HG03432 (cell line): ENCODE measurements around the gene PDE8B.

Source experiments
- ATAC-seq: cut with Tn5 transposase; IDR thresholded peaks from one replicate; pipeline ENCODE4 v1.9.1; 2021; ENCODE audit warnings: mild to moderate bottlenecking, moderate library complexity; ENCODE audit not compliant: unreplicated experiment

Gene PDE8B

DNA sequence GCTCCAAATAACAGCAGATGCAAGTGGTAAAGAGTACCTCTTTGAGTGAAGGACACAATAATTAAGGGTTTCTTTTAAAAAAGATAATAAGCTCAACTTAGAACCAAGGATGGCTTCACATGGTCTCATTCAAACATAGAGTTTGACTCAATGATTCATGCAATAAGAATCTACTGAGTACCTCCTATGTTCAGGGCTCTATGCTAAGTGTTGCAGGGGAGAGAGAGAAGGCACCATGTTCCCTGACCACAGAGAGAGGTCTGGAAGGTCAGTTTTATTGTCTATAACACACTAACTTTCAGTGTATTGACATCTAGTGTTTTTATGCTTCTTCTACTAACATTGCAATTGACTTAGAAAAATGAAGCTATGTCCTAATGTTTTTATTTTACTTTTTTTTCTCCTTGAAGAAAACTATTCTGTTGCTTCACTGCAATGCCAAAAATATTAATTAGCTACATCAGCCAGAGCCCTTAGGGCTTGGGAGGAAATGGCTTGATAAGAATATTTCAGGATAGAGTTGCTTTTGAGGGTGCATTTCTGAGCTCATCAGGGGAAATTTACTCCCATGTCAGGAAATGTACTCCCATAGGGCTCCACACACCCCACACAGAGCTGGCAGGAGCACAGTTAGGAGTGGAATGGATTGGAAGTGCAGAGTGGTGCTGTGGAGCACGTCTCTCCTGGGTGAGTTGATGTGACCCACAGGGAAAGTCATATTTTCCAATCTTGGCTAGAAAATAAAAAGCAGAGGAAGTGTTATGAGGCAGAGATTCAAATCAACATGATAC, 106.6 kb downstream of the PDE8B start:
- ATAC-seq = no peak

DNA sequence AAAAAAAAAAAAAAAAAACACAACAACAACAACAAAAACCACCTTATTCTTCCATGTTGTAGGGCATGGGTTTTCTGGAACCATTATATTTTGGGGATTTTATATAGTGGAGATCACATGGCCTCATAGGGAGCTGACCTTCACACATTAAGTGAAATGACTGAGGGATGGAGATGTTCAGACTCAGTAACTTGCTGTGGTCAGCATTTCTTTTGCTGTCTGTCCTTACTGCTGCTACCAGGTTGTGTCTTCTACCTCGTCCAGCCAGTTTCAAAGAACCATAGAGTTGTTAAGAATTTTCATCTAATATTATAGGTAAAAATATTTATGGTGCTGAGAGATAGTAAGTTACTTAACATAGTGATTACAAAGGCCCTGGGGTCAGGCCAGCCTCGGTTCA, 107.6 kb downstream of the PDE8B start:
- ATAC-seq = no peak

DNA sequence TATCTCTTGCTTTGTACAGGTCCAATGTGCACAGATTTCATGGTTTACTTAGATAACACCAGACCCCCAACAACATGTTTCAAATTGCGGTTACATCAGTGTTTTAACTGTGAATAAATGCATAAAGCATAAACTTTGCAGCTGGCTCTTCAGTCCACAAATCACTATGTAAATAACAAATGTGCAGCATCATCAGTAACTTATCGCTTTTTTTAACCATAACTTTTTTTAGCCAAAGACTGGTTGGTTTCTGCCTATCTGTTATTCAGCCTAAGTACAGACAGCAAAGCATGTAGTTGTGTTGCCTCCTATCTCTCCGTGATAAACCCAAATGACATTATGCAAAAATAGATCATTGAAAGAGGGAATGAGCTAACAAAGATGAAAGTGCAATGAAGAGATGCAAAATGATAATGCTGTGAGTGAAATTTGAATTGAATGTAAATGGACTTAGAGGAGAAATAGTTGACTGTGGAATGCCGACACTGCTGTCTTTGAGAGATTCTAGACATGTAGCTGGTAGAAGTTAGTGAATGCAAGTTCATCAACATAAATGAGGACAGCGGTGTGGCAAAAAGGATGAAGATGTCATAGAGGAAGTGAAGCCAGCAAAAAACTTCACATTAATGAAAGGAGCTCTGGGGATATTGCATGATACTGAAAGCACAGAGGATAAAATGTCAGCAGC, 108.8 kb downstream of the PDE8B start:
- no peak for ATAC-seq

DNA sequence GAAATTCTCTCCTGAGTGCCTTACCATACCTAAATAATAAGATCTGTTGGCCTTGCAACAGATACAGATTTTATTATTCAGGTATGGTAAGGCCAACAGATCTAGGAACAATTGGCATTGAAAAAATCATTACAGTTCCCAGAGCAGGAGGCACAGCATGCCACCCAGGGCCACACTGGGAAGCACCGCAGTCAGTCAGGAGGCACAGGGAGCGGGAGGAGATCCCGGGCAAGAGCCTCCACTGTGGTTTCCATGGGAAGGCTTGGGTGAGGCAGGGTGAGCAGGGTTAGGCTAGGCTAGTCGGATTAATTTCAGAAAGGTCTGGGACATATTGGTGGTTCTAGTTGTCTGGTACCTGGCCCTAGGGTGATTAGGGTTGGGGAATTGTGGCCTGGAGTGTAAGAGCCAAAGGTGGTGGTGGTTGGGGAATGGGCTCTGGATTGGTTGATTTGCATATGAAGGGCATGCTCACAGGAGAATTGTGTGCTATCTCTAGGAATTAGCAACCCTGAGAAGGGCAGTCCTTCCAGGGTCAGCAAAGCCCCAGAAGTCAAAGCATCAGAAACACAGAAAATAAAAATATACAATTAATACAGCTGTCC, 111.4 kb downstream of the PDE8B start:
- no peak for ATAC-seq

DNA sequence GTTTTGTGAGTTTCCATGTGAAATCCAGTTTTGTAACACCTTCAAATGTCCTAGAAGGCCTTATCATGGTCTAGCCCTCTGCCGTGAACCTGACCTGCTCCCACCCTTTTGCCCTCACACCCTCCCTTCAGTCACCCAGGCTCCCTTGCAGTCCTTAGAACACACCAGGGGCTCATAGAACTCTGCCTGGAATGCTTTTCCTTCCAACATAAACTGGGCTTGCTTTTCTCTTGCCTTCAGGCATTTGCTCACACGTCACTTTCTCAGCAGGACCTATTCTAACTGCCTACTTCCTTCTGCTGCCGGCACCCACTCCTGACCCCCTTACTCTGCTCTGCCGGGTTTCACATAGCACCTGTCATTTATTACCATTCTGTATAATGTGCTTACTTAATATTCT, 111.9 kb downstream of the PDE8B start:
- no peak for ATAC-seq

DNA sequence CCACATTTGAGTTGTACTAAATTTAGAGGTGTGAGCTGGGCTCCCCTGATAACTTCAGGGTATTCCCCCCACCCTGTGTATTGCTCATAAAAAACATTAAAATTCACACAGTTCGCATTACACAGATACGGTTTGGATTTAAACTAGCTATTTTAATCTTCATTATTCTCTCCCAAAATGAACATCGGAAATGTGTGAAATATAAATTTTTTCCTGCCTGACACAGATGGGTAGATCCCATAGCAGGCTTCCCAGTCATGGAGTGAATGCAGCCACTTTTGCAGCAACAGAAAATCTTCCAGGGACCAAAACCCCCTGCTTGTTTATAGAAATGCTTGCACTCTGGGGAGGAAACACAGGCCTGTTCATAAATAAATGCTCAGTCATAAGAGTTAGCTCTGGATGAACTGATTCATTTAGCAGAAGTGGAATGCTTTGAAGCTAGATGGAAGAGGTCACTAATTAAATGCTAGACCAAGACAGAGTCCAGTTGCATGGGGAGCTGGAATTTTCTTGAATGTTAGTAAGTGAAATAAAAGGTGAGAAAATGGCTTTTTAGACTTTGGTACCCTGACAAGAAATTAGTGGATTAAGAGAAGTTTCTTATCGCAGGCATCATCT, 115.6 kb downstream of the PDE8B start:
- no peak for ATAC-seq

DNA sequence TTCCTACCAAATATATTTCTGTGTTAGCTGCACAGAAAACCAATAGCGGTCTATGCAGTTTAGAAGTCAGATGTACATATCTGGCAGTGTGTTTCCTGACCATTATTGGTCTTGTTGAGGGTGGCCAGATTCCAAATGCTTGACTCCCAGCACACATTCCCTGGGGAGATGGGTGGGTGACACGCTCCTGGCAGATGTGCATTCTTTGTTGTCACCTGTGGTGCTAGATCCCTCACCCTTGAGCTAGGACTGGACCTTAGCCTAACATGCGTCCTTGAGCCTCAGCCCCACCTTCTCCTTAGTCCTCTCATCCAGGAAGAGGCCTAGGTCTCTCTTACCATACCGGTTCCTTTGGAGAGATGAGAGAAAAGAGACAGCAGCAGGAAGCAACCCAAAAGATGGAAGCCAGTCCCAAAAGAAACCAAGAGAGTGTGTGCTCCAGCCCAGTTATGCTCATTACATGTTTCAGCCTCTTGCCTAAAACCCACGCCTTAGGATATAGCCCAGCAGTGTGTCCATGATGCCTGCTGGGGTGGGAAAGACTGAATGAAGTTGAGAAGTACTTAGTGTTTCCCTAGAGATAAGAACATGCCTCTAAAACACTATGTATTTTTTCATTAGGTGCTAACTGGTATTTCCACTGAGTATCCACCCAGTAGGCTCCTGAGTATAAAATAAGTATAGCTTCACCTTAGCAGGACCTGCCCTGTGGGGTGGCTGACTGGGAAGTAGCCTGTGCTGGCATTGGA, 116.7 kb downstream of the PDE8B start:
- ATAC-seq = no peak

DNA sequence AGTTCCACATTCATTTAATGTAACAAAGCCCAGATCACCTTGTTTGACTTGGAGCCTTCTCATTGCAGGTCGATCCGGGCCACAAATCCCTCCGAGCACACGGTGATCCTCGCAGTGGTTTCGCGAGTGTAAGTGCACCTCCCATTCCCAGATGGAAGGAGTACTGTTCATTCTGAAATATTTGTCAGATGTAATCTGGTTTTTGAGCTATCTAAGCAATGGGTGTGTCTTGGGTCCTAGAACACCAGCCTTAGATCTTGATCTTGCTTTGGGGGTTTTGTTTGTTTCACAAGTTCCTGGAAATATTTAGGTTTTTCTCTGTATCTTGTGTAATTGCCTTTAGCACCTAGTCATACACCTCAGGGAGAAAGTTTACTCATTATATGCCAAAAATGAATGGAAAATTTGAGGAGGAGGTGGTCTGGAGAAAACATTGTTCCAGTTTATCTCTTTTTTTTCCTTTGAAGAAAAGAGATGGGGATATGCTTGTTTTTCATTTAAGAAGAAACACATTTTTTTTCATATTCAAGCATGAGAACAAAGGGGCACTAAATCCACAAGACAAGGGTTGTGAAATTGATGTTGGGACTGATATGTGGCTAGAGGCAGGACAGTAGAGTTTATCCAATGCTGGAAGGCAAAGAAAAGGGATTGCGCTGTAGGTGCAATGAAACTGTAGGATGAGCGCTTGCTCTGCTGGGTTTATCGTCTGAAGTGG, 118.6 kb downstream of the PDE8B start:
- ATAC-seq = no peak

DNA sequence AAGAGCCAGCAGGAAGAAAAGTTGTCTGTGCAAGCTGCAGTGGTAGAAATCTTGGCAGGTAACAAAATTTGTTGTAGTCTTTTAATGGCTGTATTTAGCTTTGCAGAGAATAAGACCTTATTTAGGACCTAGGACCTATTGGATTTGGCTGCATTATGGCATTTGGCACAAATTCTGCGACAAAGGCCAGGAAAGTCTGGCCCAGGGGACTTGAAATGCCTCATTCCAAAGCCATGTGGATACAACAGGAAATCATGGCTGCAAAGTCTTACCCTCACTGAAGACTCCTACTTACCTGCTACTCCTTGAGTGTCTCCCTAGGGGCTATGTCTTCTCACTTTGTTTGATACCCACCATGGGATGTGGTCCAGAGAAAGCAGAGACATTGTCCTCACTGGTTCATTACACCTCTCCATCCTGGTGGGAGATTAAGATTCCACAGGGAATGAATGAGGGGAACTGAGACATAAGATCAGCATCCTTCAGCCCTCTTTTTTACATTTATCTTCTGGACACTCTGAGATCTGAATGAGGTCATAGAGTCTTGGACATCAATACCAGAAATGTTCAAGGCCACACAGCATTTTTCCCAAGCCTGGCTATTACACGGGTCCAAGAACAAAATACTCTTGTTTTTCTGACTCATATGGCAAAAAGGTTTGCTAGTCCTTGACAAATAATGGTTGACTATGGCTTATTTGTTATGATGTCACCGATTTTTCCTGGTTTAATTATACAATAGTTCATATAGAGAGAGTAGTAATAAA, 119.4 kb downstream of the PDE8B start:
- ATAC-seq = no peak

DNA sequence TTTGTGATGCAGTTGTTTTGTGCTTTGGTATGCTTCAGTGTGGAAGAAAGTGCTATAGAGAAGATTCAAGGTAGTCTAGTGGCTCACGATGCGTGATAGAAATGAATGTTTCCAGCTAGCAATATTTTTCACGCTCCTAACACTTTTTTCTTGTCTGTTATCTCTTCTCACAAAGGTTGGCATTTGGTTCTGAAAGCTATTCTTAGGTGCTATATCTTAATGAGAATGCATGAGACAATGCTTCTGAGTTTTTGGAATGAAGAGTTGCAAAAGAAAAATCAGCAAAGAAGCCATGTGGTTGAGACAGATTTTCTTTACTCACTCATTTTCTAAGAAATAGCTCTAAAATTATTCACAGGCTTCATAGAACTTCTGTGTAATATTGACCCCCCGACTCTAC, 122.6 kb downstream of the PDE8B start:
- ATAC-seq = no peak

DNA sequence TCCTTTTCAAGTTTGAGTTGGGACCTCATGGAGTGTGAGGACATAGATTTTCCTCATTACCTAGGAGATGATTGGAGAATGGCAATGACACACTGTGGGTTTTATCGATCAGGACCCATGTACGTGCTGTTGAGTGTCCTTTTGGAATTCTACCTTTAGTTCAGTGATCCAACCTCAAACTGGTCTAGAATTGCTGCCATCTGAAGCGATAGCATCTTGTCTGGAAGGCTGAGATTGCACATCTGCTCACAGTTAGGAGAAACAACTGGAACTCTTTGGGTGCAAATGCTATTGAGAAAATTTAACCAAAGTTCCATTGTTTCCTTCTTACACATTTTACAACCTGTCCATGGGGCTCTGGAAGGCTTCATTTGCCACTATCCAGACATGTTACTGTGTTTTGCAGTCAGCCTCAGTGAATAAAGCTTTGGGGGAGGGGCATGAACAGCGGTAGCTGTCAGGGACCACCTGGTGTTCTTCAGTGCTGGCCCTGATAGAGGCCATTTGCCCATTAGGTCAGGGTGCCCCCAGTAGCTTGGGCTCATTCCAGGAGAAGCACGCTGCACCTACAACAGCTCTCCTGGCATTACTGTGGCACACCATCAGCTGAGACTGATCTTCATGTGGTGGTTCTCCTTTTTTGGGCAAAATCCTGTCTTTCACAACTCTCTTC, 123.1 kb downstream of the PDE8B start:
- no peak for ATAC-seq

DNA sequence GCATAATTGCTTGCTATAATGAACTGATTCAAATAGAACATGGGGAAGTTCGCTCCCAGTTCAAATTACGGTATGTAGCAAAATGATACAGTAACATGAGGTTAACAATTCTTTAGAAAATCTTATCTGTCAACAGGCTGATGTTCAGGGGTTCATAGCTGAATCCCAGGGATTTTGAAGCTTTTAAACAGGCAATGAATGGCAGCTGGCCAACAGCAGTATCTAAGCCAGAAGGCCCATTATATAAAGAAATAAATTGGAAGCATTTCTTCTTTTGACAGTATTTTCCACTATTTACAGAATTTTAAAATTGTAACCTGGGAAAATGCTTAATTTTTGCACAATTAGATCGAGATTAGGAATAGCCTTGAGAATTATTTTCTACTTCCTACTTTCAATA, 126.8 kb downstream of the PDE8B start:
- no peak for ATAC-seq

DNA sequence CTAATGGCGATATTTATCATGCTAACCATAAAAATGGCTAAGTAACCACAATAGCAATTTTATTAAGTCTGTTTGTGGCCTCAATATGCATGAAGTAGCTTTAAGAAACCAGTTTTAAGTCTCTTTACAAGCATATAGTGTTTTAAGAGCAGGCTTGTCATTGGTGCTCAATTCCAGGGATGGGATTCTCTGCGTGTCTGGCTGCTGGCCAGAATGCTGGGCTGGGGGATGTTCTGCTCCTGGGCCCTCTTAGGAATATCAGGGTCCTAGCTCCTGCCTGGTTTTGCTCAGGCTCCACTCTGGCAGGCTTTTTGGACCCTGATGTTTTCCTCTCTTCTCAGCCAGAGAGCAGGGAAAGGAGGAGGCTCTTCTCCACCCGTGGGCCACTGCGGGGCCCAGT, 127.2 kb downstream of the PDE8B start:
- no peak for ATAC-seq

DNA sequence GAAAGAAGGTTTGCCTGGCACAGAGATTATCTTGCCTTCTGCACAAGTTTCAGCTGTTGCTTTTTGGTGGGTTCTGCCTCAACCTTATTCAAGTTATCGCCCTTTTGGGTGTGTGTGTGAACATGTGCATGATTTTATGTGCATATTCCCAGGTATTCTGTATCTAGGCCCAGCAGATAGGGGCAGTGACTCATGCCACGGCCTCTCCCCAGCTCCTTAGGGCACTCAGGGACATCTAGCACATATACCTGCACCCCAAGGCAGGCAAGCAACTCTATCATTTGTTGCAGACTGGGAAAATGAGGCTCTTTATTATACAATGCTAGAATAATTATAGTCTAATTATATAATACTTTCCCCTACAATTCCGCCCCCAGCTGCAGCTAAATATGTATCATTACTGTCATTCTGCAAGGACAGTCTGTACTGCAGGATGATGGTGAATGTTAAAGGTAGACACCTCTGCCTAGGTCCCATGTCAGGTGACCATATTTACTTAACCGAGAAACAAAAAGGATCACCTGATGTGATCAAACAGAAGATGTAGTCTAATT, 128.9 kb downstream of the PDE8B start:
- ATAC-seq = no peak

DNA sequence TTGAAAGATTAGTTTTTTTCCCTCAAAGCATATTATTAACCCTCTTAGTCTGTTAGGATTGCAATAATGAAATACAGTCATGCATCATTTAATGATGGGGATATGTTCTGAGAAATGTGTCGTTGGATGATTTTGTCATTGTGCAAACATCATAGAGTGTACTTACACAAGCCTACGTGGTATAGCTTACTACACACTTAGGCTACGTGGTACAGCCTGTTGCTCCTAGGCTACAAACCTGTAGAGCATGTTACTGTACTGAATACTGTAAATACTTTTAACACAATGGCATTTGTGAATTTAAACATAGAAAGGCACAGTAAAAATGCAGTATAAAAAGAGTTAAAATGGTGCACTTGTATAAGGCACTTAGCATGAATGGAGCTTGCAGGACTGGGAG, 132.7 kb downstream of the PDE8B start:
- no peak for ATAC-seq

DNA sequence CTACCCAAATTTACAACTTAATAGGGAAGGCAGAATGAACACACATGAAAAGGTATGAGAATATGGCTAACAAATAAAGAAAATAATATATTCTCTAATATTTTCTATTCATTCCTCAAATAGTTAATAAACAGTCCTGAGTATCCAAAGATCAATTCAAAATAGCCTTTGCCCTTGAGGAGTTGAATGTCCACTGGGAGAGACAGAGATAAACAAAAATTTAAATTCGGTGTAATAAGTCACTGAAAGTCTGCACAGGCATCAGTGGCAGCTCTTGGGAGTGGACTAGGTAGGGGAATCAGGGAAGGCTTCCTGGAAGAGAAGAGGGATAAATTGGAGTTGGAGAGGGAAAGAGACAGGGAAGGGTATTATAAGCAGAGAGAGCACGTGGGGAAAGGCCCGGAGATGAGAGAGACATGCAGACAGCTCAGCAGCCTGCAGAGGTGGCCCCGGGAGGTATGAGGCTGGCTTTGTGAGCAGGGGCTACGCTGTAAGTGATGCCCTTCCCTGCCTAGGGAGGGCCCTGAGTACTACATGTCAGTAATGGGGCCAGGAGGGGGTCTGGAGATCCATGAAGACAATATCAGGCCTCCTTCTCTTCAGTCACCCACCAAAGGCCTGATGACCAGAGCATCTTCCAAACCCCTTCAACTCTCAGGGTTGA, 137.1 kb downstream of the PDE8B start:
- no peak for ATAC-seq

DNA sequence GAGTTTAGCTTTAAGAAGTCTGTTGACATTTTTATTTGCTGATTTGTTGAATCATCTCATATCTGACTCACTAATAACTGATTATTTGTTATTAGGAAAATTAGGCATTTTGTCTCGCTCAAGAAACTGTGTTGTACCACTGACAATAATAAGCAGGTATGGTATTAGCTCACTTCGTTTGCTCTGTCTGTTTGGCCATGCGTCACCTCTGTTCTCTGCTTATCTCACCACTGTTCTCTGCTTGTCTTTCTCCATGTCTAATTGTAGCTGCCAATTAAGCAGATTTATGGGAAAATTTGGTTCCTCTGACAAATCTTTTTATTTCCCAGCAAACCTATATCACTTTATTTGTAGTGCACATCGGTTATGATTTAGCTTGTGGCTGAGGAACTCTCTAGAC, 142.8 kb downstream of the PDE8B start:
- ATAC-seq = no peak

DNA sequence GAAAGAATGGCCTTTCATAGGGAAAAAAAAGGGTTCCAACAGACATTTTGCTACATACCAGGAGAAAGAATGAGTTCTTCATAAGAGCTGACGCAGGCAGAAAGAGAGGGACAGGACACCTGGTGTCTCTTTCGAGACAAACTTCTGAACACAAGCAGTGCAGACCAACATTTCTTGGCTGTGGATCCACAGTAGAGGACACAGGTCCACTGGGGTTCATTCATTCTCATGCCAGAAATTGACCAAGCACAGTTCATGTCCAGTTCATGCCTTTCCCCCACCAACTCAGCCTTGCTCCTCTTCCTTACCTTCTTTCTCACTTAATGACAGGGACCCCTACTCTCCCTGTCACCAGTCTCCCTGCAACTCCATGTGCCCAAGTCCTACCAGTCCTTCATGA, 144.0 kb downstream of the PDE8B start:
- ATAC-seq = no peak
